Left ventricle myocardium inferior (tissue), 1 donor: ENCODE data around the gene SEMA3D. TPM values are rescaled to one million over a fixed set of nuclear protein-coding genes. Genes with fewer than 3 reads are reported as not detected.
A peak's percentile ranks its signal among the peaks of the same experiment; 100 is the strongest.

Experiments used
- DNase-seq: peaks from one replicate; pipeline ENCODE4 v3.0.0-alpha.2; 2020
- H3K27ac ChIP-seq: fragments of 200-600 bp; replicated peaks from 2 replicates; pipeline ENCODE4 v1.8.0; 2021
- H3K27me3 ChIP-seq: fragments of 200-600 bp; 2 replicates; pipeline ENCODE4 v1.8.0; 2021; ENCODE audit warnings: low read depth
- H3K36me3 ChIP-seq: fragments of 200-600 bp; 2 replicates; pipeline ENCODE4 v1.8.0; 2021
- H3K4me1 ChIP-seq: fragments of 200-600 bp; 2 replicates; pipeline ENCODE4 v1.8.0; 2021
- H3K4me3 ChIP-seq: fragments of 200-600 bp; 2 replicates; pipeline ENCODE4 v1.8.0; 2021; ENCODE audit warnings: mild to moderate bottlenecking, moderate library complexity
- H3K9me3 ChIP-seq: fragments of 200-600 bp; replicated peaks from 2 replicates; pipeline ENCODE4 v1.8.0; 2021
- CTCF ChIP-seq: fragments of 200-600 bp; IDR thresholded peaks from 2 replicates; pipeline ENCODE4 v1.8.0; 2021; ENCODE audit warnings: antibody characterized with exemption, mild to moderate bottlenecking, borderline replicate concordance
- intact Hi-C: fragments of 100-400 bp; cut with micrococcal nuclease; formaldehyde crosslinking; loops from one replicate; pipeline ENCODE4 v1.11.0; 2022
- total RNA-seq: library from RNA; stranded (reverse); fragmentation: NEBNext Ultra II Directional; extraction: Animal tissue kit (Norgen Biotek cat#: 25700); gene quantifications from one replicate; pipeline ENCODE4 v1.2.1, GENCODE V29; 2021
- donor health status: DM: no; HTN: yes; CAD: no; lungs with severe emphysema.

Gene SEMA3D
- total RNA-seq, 1 donor from 2014 or later = 1.8 TPM

GRCh38 chr7:85115006-85115405 lies 71.8 kb downstream of the SEMA3D start:
- Histone ChIP-seq H3K27ac (no peak overlapping the region), H3K4me3 (no peak overlapping the region), H3K36me3 (no peaks in the 10 kb centered on the region), H3K4me1 (no peaks in the 10 kb centered on the region), H3K9me3 (peaks cover 3% of the 10 kb centered on the region), H3K27me3 (no peaks in the 10 kb centered on the region)
- no peak for DNase-seq
- TF ChIP-seq CTCF = no peak
- intact Hi-C loops = no loop called here

- intact Hi-C loops = no loop called here
- H3K27me3 ChIP-seq = no peaks in the 10 kb centered on the region
- peaks cover 2% of the 10 kb centered on the region for H3K9me3 ChIP-seq
- DNase-seq = no peak
- H3K4me1 ChIP-seq = no peaks in the 10 kb centered on the region
- no peak overlapping the region for H3K27ac ChIP-seq
- TF ChIP-seq CTCF = no peak
- H3K4me3 ChIP-seq = no peak overlapping the region
- no peaks in the 10 kb centered on the region for H3K36me3 ChIP-seq
Observed at GRCh38 chr7:85114342-85114741, 72.5 kb downstream of the SEMA3D start.

GRCh38 chr7:85111761-85112160 lies 75.1 kb downstream of the SEMA3D start:
- Histone ChIP-seq H3K4me3 (no peak overlapping the region), H3K36me3 (no peaks in the 10 kb centered on the region), H3K9me3 (no peaks in the 10 kb centered on the region), H3K27me3 (no peaks in the 10 kb centered on the region), H3K27ac (no peak overlapping the region), H3K4me1 (no peaks in the 10 kb centered on the region)
- DNase-seq = no peak
- intact Hi-C loops = no loop called here
- no peak for TF ChIP-seq CTCF

DNA sequence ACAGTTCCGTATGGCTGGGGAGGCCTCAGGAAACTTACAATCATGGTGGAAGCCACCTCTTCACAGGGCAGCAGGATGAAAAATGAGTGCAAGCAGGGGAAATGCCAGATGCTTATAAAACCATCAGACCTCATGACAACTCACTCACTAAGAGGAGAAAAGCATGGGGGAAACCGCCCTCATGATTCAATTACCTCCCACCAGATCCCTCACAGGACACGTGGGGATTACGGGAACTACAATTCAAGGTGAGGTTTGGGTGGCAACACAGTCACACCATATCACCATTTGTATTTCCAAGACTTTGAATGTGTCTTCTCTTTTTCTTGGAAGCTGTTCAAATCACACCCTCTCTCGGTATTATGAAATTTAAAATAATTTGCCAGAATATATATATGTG lies 80.1 kb downstream of the SEMA3D start:
- no peak overlapping the region for H3K4me3 ChIP-seq
- no peak for DNase-seq
- intact Hi-C loops = no loop called here
- H3K36me3 ChIP-seq = no peaks in the 10 kb centered on the region
- H3K27me3 ChIP-seq = no peaks in the 10 kb centered on the region
- no peaks in the 10 kb centered on the region for H3K9me3 ChIP-seq
- peaks cover 30% of the 10 kb centered on the region for H3K4me1 ChIP-seq
- TF ChIP-seq CTCF = no peak
- no peak overlapping the region for H3K27ac ChIP-seq

GRCh38 chr7:85104432-85105205 lies 82.2 kb downstream of the SEMA3D start:
- no peak for DNase-seq
- no peaks in the 10 kb centered on the region for H3K36me3 ChIP-seq
- H3K9me3 ChIP-seq = no peaks in the 10 kb centered on the region
- H3K4me3 ChIP-seq = no peak overlapping the region
- H3K27me3 ChIP-seq = no peaks in the 10 kb centered on the region
- intact Hi-C loops = no loop called here
- peak overlapping the region; percentile 47 for H3K27ac ChIP-seq
- peaks cover 30% of the 10 kb centered on the region for H3K4me1 ChIP-seq
- no peak for TF ChIP-seq CTCF
